ENCODE results near the gene ST8SIA6.

ST8SIA6 gene, protein sequence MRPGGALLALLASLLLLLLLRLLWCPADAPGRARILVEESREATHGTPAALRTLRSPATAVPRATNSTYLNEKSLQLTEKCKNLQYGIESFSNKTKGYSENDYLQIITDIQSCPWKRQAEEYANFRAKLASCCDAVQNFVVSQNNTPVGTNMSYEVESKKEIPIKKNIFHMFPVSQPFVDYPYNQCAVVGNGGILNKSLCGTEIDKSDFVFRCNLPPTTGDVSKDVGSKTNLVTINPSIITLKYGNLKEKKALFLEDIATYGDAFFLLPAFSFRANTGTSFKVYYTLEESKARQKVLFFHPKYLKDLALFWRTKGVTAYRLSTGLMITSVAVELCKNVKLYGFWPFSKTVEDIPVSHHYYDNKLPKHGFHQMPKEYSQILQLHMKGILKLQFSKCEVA

DNA sequence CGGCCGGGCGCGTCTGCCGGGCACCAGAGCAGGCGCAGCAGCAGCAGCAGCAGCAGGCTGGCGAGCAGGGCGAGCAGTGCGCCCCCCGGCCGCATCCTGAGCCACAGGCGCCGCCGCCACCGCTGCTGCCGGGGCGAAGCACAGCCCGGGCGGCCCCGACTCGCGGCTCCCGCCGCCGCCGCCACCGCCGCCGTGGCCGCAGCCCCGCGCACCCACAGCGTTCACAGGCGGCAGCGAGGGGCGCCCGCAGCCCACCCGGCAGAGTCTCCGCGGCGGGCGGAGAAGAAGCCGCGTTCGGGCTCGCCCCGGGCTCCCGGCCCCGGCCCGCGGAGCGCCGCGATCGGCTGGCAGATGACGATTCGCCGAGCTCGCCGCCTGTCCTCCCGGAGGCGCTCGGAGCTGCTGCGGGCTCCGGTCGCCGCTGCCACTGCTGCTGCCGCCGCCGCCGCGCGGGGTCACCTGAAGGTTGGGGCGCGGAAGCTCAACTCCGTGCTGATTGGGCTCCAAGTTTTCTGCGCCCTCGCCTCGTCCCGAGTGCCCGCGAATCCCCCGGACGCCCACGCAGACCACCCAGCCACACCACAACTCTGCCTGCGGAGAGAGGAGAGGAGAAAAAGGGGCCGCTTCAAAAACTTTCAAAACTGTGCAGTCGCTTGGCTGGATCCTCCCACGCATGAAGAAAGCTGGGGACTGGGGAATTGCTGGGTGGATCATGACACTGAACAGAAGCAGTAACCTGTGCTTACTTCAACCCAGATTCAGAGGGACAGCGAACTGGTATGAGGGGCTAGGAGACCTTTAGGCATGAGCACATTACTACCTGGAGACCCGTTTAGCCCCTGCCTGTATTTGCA is at the start of gene ST8SIA6:
ST8SIA6 (minus strand) TSS at position 435 of the 854 bp plus-strand sequence; CDS start at position 95, 340 bp downstream.
- peak within 1 kb of the TSS; percentile 52 for H3K4me3 ChIP-seq (ENCODE audit: low read depth, low read length)
- POLR2A ChIA-PET: no interaction called here
- CTCF ChIA-PET: interaction anchor here (0.7 kb wide), 2 partner anchors 8 to 9 kb away, joined by 3 read pairs; no protein-coding TSS in a partner anchor
- no peaks in the 10 kb centered on the region for H3K36me3 ChIP-seq (ENCODE audit: control insufficient read depth in 2 of 2, insufficient read depth in 1 of 2, low read length in 2 of 2)
- no peaks in the 10 kb centered on the region for H3K4me1 ChIP-seq (ENCODE audit: control insufficient read depth, insufficient read depth, low read length)
- no peaks in the 10 kb centered on the region for H3K9me3 ChIP-seq (ENCODE audit: control insufficient read depth, insufficient read depth, low read depth, low read length)
- peak within 1 kb of the TSS; percentile 39; the same call in 1 of the 2 replicates for H3K27ac ChIP-seq (ENCODE audit: extremely low read depth, low read depth, low read length)
- TF ChIP-seq ZNF350 (tag by site-specific recombination; IDR thresholded peaks at IDR 0.05): no peak
- 0 out of 2 replicates have a peak, but pooled peaks have one; percentile 28 for TF ChIP-seq ZEB2 (tag by site-specific recombination; IDR thresholded peaks at IDR 0.05)
- TF ChIP-seq, protein P1, sequence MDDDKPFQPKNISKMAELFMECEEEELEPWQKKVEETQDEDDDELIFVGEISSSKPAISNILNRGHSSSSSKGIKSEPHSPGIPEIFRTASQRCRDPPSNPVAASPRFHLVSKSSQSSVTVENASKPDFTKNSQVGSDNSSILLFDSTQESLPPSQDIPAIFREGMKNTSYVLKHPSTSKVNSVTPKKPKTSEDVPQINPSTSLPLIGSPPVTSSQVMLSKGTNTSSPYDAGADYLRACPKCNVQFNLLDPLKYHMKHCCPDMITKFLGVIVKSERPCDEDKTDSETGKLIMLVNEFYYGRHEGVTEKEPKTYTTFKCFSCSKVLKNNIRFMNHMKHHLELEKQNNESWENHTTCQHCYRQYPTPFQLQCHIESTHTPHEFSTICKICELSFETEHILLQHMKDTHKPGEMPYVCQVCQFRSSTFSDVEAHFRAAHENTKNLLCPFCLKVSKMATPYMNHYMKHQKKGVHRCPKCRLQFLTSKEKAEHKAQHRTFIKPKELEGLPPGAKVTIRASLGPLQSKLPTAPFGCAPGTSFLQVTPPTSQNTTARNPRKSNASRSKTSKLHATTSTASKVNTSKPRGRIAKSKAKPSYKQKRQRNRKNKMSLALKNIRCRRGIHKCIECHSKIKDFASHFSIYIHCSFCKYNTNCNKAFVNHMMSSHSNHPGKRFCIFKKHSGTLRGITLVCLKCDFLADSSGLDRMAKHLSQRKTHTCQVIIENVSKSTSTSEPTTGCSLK (tag by site-specific recombination; IDR thresholded peaks at IDR 0.05): no peak
- TF ChIP-seq, protein P2, sequence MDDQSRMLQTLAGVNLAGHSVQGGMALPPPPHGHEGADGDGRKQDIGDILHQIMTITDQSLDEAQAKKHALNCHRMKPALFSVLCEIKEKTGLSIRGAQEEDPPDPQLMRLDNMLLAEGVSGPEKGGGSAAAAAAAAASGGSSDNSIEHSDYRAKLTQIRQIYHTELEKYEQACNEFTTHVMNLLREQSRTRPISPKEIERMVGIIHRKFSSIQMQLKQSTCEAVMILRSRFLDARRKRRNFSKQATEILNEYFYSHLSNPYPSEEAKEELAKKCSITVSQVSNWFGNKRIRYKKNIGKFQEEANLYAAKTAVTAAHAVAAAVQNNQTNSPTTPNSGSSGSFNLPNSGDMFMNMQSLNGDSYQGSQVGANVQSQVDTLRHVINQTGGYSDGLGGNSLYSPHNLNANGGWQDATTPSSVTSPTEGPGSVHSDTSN (CRISPR knock-in tag; IDR thresholded peaks at IDR 0.05): no peak
- TF ChIP-seq, protein P3, sequence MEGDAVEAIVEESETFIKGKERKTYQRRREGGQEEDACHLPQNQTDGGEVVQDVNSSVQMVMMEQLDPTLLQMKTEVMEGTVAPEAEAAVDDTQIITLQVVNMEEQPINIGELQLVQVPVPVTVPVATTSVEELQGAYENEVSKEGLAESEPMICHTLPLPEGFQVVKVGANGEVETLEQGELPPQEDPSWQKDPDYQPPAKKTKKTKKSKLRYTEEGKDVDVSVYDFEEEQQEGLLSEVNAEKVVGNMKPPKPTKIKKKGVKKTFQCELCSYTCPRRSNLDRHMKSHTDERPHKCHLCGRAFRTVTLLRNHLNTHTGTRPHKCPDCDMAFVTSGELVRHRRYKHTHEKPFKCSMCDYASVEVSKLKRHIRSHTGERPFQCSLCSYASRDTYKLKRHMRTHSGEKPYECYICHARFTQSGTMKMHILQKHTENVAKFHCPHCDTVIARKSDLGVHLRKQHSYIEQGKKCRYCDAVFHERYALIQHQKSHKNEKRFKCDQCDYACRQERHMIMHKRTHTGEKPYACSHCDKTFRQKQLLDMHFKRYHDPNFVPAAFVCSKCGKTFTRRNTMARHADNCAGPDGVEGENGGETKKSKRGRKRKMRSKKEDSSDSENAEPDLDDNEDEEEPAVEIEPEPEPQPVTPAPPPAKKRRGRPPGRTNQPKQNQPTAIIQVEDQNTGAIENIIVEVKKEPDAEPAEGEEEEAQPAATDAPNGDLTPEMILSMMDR (tag by site-specific recombination; IDR thresholded peaks at IDR 0.05): 0 out of 2 replicates have a peak, but pooled peaks have one; percentile 30
- TF ChIP-seq ZNF335 (tag by site-specific recombination; conservative IDR thresholded peaks at IDR 0.05): peak; percentile 70
- TF ChIP-seq EGR2 (tag by site-specific recombination; IDR thresholded peaks at IDR 0.05; ENCODE audit: low read depth): peak; percentile 70
- TF ChIP-seq ZNF596 (tag by site-specific recombination; IDR thresholded peaks at IDR 0.05): no peak
- TF ChIP-seq ZBTB8A (tag by site-specific recombination; IDR thresholded peaks at IDR 0.05): peak; percentile 76
- TF ChIP-seq ZFHX2 (tag by site-specific recombination; conservative IDR thresholded peaks at IDR 0.05): peak; percentile 87
- TF ChIP-seq, protein P4, sequence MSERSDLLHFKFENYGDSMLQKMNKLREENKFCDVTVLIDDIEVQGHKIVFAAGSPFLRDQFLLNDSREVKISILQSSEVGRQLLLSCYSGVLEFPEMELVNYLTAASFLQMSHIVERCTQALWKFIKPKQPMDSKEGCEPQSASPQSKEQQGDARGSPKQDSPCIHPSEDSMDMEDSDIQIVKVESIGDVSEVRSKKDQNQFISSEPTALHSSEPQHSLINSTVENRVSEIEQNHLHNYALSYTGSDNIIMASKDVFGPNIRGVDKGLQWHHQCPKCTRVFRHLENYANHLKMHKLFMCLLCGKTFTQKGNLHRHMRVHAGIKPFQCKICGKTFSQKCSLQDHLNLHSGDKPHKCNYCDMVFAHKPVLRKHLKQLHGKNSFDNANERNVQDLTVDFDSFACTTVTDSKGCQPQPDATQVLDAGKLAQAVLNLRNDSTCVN (tag by site-specific recombination; optimal IDR thresholded peaks at IDR 0.05): peak; percentile 57
- TF ChIP-seq ZNF768 (tag by site-specific recombination; IDR thresholded peaks at IDR 0.05): no peak
- TF ChIP-seq, protein P5, sequence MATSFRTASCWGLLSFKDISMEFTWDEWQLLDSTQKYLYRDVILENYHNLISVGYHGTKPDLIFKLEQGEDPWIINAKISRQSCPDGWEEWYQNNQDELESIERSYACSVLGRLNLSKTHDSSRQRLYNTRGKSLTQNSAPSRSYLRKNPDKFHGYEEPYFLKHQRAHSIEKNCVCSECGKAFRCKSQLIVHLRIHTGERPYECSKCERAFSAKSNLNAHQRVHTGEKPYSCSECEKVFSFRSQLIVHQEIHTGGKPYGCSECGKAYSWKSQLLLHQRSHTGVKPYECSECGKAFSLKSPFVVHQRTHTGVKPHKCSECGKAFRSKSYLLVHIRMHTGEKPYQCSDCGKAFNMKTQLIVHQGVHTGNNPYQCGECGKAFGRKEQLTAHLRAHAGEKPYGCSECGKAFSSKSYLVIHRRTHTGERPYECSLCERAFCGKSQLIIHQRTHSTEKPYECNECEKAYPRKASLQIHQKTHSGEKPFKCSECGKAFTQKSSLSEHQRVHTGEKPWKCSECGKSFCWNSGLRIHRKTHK (tag by site-specific recombination; IDR thresholded peaks at IDR 0.05): no peak
- no peak for TF ChIP-seq KLF16 (tag by site-specific recombination; IDR thresholded peaks at IDR 0.05)
- TF ChIP-seq ZNF521 (tag by site-specific recombination; IDR thresholded peaks at IDR 0.05): no peak
- TF ChIP-seq, protein P6, sequence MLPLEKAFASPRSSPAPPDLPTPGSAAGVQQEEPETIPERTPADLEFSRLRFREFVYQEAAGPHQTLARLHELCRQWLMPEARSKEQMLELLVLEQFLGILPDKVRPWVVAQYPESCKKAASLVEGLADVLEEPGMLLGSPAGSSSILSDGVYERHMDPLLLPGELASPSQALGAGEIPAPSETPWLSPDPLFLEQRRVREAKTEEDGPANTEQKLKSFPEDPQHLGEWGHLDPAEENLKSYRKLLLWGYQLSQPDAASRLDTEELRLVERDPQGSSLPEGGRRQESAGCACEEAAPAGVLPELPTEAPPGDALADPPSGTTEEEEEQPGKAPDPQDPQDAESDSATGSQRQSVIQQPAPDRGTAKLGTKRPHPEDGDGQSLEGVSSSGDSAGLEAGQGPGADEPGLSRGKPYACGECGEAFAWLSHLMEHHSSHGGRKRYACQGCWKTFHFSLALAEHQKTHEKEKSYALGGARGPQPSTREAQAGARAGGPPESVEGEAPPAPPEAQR (tag by site-specific recombination; IDR thresholded peaks at IDR 0.05): no peak
- TF ChIP-seq ZBTB20 (tag by site-specific recombination; IDR thresholded peaks at IDR 0.05): peak; percentile 42; the same call in 1 of the 2 replicates
- TF ChIP-seq, protein P7, sequence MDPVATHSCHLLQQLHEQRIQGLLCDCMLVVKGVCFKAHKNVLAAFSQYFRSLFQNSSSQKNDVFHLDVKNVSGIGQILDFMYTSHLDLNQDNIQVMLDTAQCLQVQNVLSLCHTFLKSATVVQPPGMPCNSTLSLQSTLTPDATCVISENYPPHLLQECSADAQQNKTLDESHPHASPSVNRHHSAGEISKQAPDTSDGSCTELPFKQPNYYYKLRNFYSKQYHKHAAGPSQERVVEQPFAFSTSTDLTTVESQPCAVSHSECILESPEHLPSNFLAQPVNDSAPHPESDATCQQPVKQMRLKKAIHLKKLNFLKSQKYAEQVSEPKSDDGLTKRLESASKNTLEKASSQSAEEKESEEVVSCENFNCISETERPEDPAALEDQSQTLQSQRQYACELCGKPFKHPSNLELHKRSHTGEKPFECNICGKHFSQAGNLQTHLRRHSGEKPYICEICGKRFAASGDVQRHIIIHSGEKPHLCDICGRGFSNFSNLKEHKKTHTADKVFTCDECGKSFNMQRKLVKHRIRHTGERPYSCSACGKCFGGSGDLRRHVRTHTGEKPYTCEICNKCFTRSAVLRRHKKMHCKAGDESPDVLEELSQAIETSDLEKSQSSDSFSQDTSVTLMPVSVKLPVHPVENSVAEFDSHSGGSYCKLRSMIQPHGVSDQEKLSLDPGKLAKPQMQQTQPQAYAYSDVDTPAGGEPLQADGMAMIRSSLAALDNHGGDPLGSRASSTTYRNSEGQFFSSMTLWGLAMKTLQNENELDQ (tag by site-specific recombination; IDR thresholded peaks at IDR 0.05; ENCODE audit: low read depth): no peak
- TF ChIP-seq HOXA7 (CRISPR knock-in tag; IDR thresholded peaks at IDR 0.05; ENCODE audit: borderline replicate concordance): no peak
- no peak for TF ChIP-seq ZNF274 (IDR thresholded peaks at IDR 0.05; ENCODE audit: low read length)
- no peak for TF ChIP-seq ZNF274 (tag by site-specific recombination; IDR thresholded peaks at IDR 0.05; ENCODE audit: borderline replicate concordance)
- TF ChIP-seq ZNF660 (tag by site-specific recombination; IDR thresholded peaks at IDR 0.05): no peak
- TF ChIP-seq ZNF791 (tag by site-specific recombination; IDR thresholded peaks at IDR 0.05): no peak
- no peak for TF ChIP-seq YY2 (tag by site-specific recombination; IDR thresholded peaks at IDR 0.05)

All from HEK293 (cell line).